ENCODE results near the gene PDE4C. TPM values are rescaled to one million over a fixed set of nuclear protein-coding genes. Genes with fewer than 3 reads are reported as not detected.

Gene PDE4C
- total RNA-seq, 1 donor from 2014 or later, result 0.21 TPM

DNA sequence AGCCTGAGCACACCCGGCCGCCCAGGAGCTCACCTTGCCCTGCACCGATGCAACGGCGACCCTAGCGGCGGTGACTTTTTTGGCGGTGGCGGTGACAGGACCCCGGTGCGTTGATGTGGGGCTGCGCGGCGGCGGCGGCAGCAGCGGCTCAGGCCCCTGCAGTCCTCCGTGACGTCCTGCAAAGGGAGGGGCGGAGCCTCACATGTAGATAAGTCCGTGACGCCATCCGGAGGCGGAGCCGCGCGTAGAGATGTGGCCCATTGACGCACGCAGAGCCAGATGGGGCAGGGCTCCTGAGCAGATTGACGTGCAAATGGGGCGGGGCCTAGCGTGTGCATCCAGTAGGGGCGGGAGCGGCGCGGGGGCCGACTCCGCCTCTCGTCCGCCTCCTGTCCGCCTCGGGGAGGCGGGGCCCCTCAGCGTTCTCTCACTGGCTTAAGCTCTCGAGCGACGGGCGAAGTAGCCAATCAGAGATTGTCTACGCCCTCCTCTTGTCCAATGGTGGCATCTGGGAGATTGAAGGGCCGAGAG, 22.3 kb downstream of the PDE4C start, which contains the start of gene RAB3A:
TSS of gene RAB3A (minus strand) at position 180 of the 531 bp plus-strand sequence. CDS start 1,302 bp downstream, outside the sequence.
- Mint-ChIP-seq H3K9me3 (ENCODE audit: unreplicated experiment) (no peaks in the 10 kb centered on the region), H3K4me3 (ENCODE audit: unreplicated experiment) (peak within 1 kb of the TSS; percentile 86), H3K36me3 (ENCODE audit: unreplicated experiment) (peaks cover 3% of the 10 kb centered on the region), H3K27ac (ENCODE audit: unreplicated experiment) (peak within 1 kb of the TSS; percentile 97), H3K4me1 (ENCODE audit: unreplicated experiment) (peaks cover 27% of the 10 kb centered on the region), H3K27me3 (ENCODE audit: unreplicated experiment) (no peaks in the 10 kb centered on the region)
- TF ChIP-seq, protein P1, sequence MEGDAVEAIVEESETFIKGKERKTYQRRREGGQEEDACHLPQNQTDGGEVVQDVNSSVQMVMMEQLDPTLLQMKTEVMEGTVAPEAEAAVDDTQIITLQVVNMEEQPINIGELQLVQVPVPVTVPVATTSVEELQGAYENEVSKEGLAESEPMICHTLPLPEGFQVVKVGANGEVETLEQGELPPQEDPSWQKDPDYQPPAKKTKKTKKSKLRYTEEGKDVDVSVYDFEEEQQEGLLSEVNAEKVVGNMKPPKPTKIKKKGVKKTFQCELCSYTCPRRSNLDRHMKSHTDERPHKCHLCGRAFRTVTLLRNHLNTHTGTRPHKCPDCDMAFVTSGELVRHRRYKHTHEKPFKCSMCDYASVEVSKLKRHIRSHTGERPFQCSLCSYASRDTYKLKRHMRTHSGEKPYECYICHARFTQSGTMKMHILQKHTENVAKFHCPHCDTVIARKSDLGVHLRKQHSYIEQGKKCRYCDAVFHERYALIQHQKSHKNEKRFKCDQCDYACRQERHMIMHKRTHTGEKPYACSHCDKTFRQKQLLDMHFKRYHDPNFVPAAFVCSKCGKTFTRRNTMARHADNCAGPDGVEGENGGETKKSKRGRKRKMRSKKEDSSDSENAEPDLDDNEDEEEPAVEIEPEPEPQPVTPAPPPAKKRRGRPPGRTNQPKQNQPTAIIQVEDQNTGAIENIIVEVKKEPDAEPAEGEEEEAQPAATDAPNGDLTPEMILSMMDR (IDR thresholded peaks at IDR 0.05), result no peak
- peak; percentile 100 for DNase-seq (ENCODE audit: extremely low spot score, unreplicated experiment)

DNA sequence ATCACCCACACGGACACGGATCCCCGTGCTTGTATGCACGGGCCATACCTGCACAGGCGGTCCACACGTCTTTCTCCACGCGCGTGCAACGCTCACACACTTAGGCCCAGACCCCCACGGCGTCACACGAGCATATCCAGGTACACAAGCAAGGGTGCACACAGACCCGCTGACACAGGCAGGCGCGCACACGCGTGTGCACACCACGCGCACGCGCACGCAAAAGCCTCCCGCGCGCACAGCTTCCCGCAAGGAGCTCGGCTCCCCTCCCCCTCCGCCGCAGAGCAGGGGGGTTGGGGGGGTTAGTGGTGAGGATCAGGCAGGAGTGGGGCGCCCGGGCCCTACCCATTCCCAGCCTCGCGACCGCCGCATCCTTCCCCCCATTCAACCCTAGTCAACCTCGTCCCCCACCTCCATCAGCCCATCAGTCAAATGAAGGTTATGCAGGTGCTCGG, 22.8 kb downstream of the PDE4C start:
- peaks cover 3% of the 10 kb centered on the region for H3K36me3 Mint-ChIP-seq (ENCODE audit: unreplicated experiment)
- no peaks in the 10 kb centered on the region for H3K27me3 Mint-ChIP-seq (ENCODE audit: unreplicated experiment)
- DNase-seq (ENCODE audit: extremely low spot score, unreplicated experiment), result no peak
- H3K4me1 Mint-ChIP-seq (ENCODE audit: unreplicated experiment), result peaks cover 27% of the 10 kb centered on the region
- no peak overlapping the region for H3K27ac Mint-ChIP-seq (ENCODE audit: unreplicated experiment)
- H3K4me3 Mint-ChIP-seq (ENCODE audit: unreplicated experiment), result peak overlapping the region; percentile 86
- H3K9me3 Mint-ChIP-seq (ENCODE audit: unreplicated experiment), result no peaks in the 10 kb centered on the region
- TF ChIP-seq, protein P1 (IDR thresholded peaks at IDR 0.05), result no peak

DNA sequence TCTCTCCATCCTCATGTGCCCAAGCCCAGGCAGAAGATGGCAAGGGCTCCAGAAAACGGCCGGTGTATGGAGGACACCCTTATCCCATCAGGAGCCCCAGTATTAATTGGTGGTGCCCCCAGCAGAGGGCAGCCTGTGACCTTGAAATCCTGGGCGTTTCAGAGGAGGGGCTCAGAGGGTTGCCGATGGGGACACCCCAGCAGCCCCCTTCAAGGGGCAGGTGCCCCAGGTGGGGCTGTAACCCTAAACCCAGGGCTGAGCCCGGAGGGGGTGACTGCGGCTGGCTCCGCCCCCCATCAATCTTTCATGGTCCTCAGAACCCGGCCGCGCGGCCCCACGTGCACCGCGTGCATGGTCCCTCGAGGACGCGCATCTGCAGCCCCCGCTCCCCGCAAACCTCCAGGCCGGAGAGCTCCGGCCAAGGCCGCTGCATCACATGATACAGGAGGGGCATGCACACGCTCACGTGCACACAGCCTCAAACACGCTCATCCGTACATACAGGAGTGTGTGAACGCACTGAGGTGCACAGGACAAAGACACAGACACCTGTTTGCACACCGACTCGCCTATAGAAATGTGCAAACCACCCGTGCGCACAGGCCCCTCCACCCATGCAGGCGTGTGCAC, 23.3 kb downstream of the PDE4C start:
- H3K36me3 Mint-ChIP-seq (ENCODE audit: unreplicated experiment), result peaks cover 4% of the 10 kb centered on the region
- H3K4me1 Mint-ChIP-seq (ENCODE audit: unreplicated experiment), result peaks cover 24% of the 10 kb centered on the region
- H3K9me3 Mint-ChIP-seq (ENCODE audit: unreplicated experiment), result no peaks in the 10 kb centered on the region
- H3K27ac Mint-ChIP-seq (ENCODE audit: unreplicated experiment), result no peak overlapping the region
- TF ChIP-seq, protein P1 (IDR thresholded peaks at IDR 0.05), result peak; percentile 25
- peak overlapping the region; percentile 86 for H3K4me3 Mint-ChIP-seq (ENCODE audit: unreplicated experiment)
- no peaks in the 10 kb centered on the region for H3K27me3 Mint-ChIP-seq (ENCODE audit: unreplicated experiment)
- DNase-seq (ENCODE audit: extremely low spot score, unreplicated experiment), result no peak

DNA sequence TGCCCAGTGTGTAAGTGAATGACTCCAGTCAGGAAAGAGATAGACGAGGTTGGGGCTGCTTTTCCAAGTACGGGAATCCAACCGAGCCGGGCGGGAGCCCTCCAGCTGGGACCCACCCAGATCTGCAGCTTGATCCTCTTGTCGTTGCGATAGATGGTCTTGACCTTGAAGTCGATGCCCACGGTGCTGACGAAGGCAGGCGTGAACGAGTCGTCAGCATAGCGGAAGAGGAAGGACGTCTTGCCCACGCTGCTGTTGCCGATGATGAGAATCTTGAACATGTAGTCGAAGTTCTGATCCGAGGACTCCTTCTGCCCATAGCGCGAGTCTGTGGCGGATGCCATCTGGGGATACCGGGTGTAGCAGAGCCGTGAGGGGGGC, 23.9 kb downstream of the PDE4C start:
- TF ChIP-seq, protein P1 (IDR thresholded peaks at IDR 0.05), result no peak
- no peak overlapping the region for H3K27ac Mint-ChIP-seq (ENCODE audit: unreplicated experiment)
- H3K4me1 Mint-ChIP-seq (ENCODE audit: unreplicated experiment), result peaks cover 24% of the 10 kb centered on the region
- peak overlapping the region; percentile 57 for H3K4me3 Mint-ChIP-seq (ENCODE audit: unreplicated experiment)
- no peak for DNase-seq (ENCODE audit: extremely low spot score, unreplicated experiment)
- H3K36me3 Mint-ChIP-seq (ENCODE audit: unreplicated experiment), result peaks cover 4% of the 10 kb centered on the region
- no peaks in the 10 kb centered on the region for H3K27me3 Mint-ChIP-seq (ENCODE audit: unreplicated experiment)
- no peaks in the 10 kb centered on the region for H3K9me3 Mint-ChIP-seq (ENCODE audit: unreplicated experiment)

DNA sequence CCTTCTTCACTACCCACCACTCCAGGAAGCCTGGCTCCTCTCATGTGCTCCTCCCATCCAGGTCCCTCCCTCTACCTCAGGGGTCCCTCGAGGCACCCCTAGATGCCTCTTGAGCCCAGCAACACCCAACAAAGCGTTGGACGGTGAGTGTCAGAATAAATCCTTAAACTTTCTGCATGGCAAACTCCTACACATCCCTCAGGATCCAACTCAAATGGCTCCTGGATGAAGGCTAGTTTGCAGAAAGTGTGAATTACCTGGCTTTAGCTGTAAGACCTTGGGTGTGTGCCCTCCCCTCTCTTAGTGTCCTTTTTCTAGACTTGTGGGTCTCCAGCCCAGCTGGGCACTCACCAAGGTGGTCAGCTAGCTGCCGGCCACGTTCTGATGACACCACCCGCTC, 27.9 kb downstream of the PDE4C start:
- Mint-ChIP-seq H3K27ac (ENCODE audit: unreplicated experiment) (no peak overlapping the region), H3K27me3 (ENCODE audit: unreplicated experiment) (no peaks in the 10 kb centered on the region), H3K4me1 (ENCODE audit: unreplicated experiment) (peaks cover 13% of the 10 kb centered on the region), H3K36me3 (ENCODE audit: unreplicated experiment) (peaks cover 4% of the 10 kb centered on the region), H3K4me3 (ENCODE audit: unreplicated experiment) (no peak overlapping the region), H3K9me3 (ENCODE audit: unreplicated experiment) (no peaks in the 10 kb centered on the region)
- DNase-seq (ENCODE audit: extremely low spot score, unreplicated experiment), result no peak
- TF ChIP-seq, protein P1 (IDR thresholded peaks at IDR 0.05), result no peak

All from osteocyte (in vitro differentiated cells).